Inflammatory macrophage (primary cell): Measurements from ENCODE around the gene MIA3.
"Not testable (repeated sequence)": the region's sequence is repeated elsewhere in the genome, so short reads cannot be mapped to it uniquely, and the experiment has no call there.

ENCODE experiments used
- DNase-seq, 2 donors: peaks; one replicate each; pipeline ENCODE4 v3.0.0-alpha.2; 2020 to 2022

Gene MIA3

GRCh38 chr1:222623458-222623857 is 5.6 kb downstream of the MIA3 start:
- DNase-seq = no peak

- DNase-seq = no peak
Observed at GRCh38 chr1:222624214-222624613, 6.3 kb downstream of the MIA3 start.

- DNase-seq = no peak
Observed at GRCh38 chr1:222627232-222627631, 9.3 kb downstream of the MIA3 start.

GRCh38 chr1:222629921-222630535 is 12.1 kb downstream of the MIA3 start:
- DNase-seq = no peak

- no peak for DNase-seq
Observed at GRCh38 chr1:222631611-222632208, 13.8 kb downstream of the MIA3 start.

- DNase-seq = no peak
Observed at GRCh38 chr1:222632749-222633148, 14.9 kb downstream of the MIA3 start.

GRCh38 chr1:222634180-222635013 is 16.5 kb downstream of the MIA3 start:
- DNase-seq = peak; percentile 93 to 97

GRCh38 chr1:222641269-222641948 is 23.5 kb downstream of the MIA3 start:
- DNase-seq = no peak

- no peak for DNase-seq
Observed at GRCh38 chr1:222642468-222642867, 24.6 kb downstream of the MIA3 start.

- peak; percentile 35 to 55 for DNase-seq
Observed at GRCh38 chr1:222643606-222643937, 25.7 kb downstream of the MIA3 start.

- peak; percentile 99 to 100 for DNase-seq
Observed at GRCh38 chr1:222643938-222644635, 26.2 kb downstream of the MIA3 start.

- peak in 1 of 2 donors; percentile 18 for DNase-seq
Observed at GRCh38 chr1:222644636-222644980, 26.7 kb downstream of the MIA3 start.

- DNase-seq = no peak
Observed at GRCh38 chr1:222652676-222653075, 34.8 kb downstream of the MIA3 start.

- DNase-seq = no peak
Observed at GRCh38 chr1:222653178-222653827, 35.4 kb downstream of the MIA3 start.

GRCh38 chr1:222654849-222655248 is 37.0 kb downstream of the MIA3 start:
- peak; percentile 84 for DNase-seq

GRCh38 chr1:222656391-222657155 is 38.7 kb downstream of the MIA3 start:
- peak in 1 of 2 donors; percentile 13 for DNase-seq

- DNase-seq = no peak
Observed at GRCh38 chr1:222657899-222658298, 40.0 kb downstream of the MIA3 start.

GRCh38 chr1:222663431-222663934 is 45.6 kb downstream of the MIA3 start:
- DNase-seq = no peak

GRCh38 chr1:222665964-222666363 is 48.1 kb downstream of the MIA3 start:
- DNase-seq = no peak

GRCh38 chr1:222668184-222668583 is 50.3 kb downstream of the MIA3 start:
- DNase-seq = not testable (repeated sequence)

- DNase-seq = not testable (repeated sequence)
Observed at GRCh38 chr1:222669107-222669506, 51.2 kb downstream of the MIA3 start.
